Measurements from ENCODE around the gene TMCC2.
A peak's percentile ranks its signal among the peaks of the same experiment; 100 is the strongest.
"Not testable (repeated sequence)": the region's sequence is repeated elsewhere in the genome, so short reads cannot be mapped to it uniquely, and the experiment has no call there.

TMCC2 gene

GRCh38 chr1:205214756-205215155, 13.0 kb upstream of the TMCC2 start:
- no peak for DNase-seq

- no peak for DNase-seq
Measured at GRCh38 chr1:205216588-205216987, 11.2 kb upstream of the TMCC2 start.

GRCh38 chr1:205217418-205217817, 10.3 kb upstream of the TMCC2 start:
- DNase-seq: no peak

GRCh38 chr1:205220421-205220820, 7.3 kb upstream of the TMCC2 start:
- DNase-seq: no peak

GRCh38 chr1:205224736-205225135, 3.0 kb upstream of the TMCC2 start:
- no peak for DNase-seq

- no peak for DNase-seq
Measured at GRCh38 chr1:205225901-205226765, 1.6 kb upstream of the TMCC2 start.

- no peak for DNase-seq
Measured at GRCh38 chr1:205226868-205227583, 720 bp upstream of the TMCC2 start.

- DNase-seq: no peak
Measured at GRCh38 chr1:205228093-205228521, 361 bp downstream of the TMCC2 start.

GRCh38 chr1:205229399-205229871, 1.7 kb downstream of the TMCC2 start:
- peak; percentile 79 for DNase-seq

- DNase-seq: no peak
Measured at GRCh38 chr1:205229916-205230700, 2.4 kb downstream of the TMCC2 start.

- no peak for DNase-seq
Measured at GRCh38 chr1:205230982-205231381, 3.2 kb downstream of the TMCC2 start.

- DNase-seq: no peak
Measured at GRCh38 chr1:205232127-205232820, 4.5 kb downstream of the TMCC2 start.

GRCh38 chr1:205232945-205233397, 5.2 kb downstream of the TMCC2 start:
- DNase-seq: no peak

- not testable (repeated sequence) for DNase-seq
Measured at GRCh38 chr1:205233986-205234385, 6.2 kb downstream of the TMCC2 start.

GRCh38 chr1:205235951-205236350, 8.2 kb downstream of the TMCC2 start:
- DNase-seq: no peak

- DNase-seq: no peak
Measured at GRCh38 chr1:205236526-205236925, 8.8 kb downstream of the TMCC2 start.

GRCh38 chr1:205236951-205237475, 9.3 kb downstream of the TMCC2 start:
- no peak for DNase-seq

- DNase-seq: no peak
Measured at GRCh38 chr1:205237526-205238484, 10.1 kb downstream of the TMCC2 start.

- no peak for DNase-seq
Measured at GRCh38 chr1:205239078-205239477, 11.3 kb downstream of the TMCC2 start.

- DNase-seq: no peak
Measured at GRCh38 chr1:205240118-205240517, 12.4 kb downstream of the TMCC2 start.

GRCh38 chr1:205240569-205240968, 12.8 kb downstream of the TMCC2 start:
- no peak for DNase-seq

All from CD4-positive, alpha-beta T cell treated with Interleukin-21 for 1 hour (primary cell).